Fibroblast of skin of right quadriceps (primary cell): ENCODE results near the gene IFNL3.
A peak's percentile ranks its signal among the peaks of the same experiment; 100 is the strongest.
"Not testable (repeated sequence)": the region's sequence is repeated elsewhere in the genome, so short reads cannot be mapped to it uniquely, and the experiment has no call there.

ENCODE experiments used
- DNase-seq: peaks from one replicate; pipeline ENCODE4 v3.0.0-alpha.2; 2013

The IFNL3 gene

GRCh38 chr19:39252458-39252857, 7.7 kb upstream of the IFNL3 start:
- no peak for DNase-seq

- no peak for DNase-seq
These were observed 7.0 kb upstream of the IFNL3 start for GRCh38 chr19:39251846-39252245.

DNA sequence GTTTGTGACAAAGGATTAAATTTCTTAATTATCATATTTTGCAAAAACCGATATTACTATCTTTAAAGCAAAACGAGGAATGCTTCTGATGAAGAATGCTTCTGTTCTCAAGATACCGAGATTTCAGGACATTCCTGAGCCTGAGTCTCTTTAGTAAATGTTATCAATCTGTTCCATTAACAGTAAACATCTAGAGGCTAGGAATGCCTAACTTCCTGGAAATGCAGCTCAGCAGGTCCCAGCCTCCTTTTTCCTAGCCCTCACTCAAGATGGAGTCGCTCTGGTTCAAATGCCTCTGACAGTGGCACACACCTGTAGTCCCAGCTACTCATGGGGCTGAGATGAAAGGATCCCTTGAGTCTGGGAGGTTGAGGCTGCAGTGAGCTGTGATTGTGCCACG, 6.3 kb upstream of the IFNL3 start:
- DNase-seq: no peak

GRCh38 chr19:39248806-39249205, 4.0 kb upstream of the IFNL3 start, which contains the start of gene IFNL4:
Gene IFNL4 (minus strand): TSS chr19:39248856.
- no peak for DNase-seq

- DNase-seq: peak; percentile 6
These were observed 3.2 kb upstream of the IFNL3 start for GRCh38 chr19:39247701-39248664.

DNA sequence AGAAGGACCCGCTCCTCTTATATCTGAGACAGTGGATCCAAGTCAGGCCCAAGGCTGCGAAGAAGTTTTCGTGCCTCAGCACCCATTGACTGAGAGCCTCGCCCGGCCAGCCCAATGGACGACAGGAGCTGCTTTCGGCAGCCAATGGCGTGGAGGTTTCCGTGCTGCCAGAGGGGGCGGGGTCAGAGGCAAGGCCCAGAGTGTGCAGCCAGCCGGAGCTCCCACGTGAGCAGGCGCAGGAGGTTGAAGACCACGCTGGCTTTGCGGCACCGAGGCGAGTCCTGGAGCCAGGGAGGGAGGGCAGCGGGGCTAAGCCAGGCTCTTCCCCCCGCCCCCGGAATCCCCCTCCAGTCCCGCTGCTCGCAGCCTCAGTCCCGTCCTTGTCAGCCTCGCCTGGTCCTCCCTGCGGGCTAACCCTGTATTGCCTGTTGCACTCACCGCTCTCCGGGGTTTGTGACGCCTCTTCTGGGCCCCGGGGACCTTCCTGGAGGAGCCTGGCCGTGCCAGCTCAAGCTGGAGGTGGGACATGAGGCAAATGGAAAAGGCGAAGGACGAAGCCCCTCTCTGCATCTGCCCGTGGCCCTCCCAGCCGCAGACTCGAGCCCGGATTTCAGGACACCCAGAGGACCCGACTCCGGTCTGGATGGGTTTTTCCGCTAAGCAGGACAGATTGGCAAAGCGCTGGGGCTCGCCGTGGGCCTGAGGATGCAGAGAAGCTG, 2.3 kb upstream of the IFNL3 start:
- peak; percentile 11 for DNase-seq

GRCh38 chr19:39245166-39245565, 360 bp upstream of the IFNL3 start:
- DNase-seq: not testable (repeated sequence)

DNA sequence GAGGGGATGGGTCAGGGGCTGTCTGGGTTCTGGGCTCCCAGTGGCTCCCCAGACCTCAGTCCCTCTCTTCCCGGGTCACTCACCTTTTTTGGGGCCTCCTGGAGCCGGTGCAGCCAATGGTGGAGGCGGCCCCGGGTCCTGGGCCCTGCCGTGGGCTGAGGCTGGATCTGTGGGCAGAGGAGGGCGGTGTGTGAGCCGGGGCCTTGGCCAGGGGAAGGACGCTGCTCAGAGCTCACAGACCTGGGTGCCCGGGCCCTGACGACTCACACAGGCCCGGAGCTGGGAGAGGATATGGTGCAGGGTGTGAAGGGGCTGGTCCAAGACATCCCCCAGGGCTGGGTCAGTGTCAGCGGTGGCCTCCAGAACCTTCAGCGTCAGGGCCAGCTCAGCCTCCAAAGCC, 1.1 kb downstream of the IFNL3 start:
- not testable (repeated sequence) for DNase-seq

GRCh38 chr19:39240421-39240820, 4.4 kb downstream of the IFNL3 start:
- DNase-seq: no peak

DNA sequence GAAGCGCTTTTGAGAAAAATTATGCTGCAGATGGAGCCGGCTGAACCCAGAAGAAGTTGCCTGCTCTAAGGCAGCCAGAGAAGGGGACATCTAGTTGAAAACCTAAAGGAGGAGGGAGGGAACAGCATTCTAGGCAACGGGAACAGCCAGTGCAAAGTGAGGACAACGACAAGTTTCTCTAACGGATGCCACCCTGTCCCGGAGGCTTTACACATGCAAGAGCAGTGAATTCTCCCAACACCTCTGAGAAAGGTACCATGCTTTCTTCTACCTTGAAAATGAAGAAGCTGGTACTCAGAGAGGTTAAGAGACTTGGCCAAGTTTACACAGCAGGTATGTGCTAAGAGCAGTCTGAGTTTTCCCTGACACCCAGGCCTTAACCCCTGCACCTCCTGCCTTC, 5.9 kb downstream of the IFNL3 start:
- DNase-seq: no peak

- DNase-seq: no peak
These were observed 6.6 kb downstream of the IFNL3 start for GRCh38 chr19:39238209-39238608.

DNA sequence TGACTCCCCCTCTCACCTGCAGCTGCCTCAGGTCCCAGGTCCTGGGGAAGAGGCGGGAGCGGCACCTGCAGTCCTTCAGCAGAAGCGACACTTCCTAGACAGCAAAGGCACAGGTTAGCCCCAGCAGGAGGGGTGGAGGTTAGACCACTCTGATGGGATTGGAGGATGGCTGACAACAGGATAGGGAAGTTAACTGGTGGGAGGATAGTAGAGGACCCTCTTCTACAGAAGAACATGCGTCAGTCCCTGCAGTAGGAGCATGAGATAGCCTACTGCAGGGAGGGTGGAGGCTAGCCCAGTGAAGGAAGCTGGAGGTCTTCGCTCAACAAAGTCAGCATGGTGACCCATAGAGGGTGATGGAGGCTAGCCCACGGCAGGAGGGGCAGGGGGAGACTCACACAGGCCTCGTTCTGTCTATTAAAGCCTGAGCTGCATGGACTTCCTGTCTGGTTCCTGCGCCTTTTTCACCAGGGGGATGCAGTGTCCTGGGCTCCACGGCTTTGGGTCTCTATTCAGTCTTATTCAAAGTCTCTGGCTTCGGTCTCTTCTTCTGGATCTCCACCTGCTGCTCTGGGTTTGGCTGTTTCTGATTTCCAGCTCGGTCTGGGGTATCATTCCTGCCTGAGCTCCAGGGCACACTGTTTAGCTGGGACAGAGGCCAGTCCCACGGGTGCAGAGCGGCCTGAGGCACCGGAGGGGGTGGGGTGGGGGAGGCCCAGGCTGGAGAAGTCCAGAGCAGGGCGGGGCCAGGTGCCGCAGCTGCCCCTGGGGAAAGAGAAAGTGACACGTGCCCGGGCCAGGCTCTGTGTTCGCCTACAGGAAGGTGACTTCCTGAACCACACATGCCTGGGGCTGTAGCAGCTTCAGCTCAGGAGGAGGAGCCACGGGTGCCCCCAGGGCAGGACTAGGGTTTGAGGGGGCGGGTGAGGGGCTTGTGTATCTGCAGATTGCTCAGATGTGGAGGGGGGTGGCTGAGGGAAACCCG, 7.3 kb downstream of the IFNL3 start:
- DNase-seq: no peak

GRCh38 chr19:39236527-39236926, 8.3 kb downstream of the IFNL3 start:
- no peak for DNase-seq

DNA sequence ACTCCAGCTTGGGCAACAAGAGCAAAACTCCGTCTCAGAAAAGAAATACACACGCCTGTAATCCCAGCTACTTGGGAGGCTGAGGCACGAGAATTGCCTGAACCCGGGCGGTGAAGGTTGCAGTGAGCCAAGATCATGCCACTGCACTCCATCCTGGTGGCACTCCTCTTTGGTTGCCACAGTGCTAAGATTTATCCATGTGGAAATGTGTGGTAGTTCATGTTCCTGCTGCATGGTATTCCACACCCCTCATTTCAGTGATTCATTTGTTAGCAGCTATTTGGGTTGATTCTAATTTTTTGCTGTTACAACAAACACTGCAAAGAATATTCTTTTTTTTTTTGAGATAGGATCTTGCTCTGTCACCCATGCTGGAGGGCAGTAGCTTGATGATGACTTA, 12.1 kb downstream of the IFNL3 start:
- DNase-seq: no peak

- no peak for DNase-seq
These were observed 14.6 kb downstream of the IFNL3 start for GRCh38 chr19:39230096-39230764.

DNA sequence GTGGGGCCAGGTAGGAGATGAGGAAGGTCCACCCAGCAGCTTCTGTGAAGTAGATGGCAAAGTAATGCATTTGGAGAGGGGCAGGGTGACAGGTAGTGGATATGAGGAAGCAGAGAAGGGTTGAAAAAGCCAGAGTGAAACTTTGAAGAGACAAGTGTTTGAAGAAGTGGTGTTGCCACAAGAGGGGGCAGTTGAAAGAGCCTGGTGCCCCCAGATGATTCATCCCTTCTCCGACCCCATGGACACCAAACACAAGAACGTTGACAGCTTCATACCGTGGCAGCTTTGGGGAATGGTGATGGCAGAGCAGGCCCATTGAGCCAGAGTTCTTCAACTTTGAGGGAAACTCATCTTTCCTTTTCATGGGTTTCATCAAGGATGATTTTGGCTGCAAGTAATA, 19.9 kb downstream of the IFNL3 start:
- no peak for DNase-seq

- peak; percentile 8 for DNase-seq
These were observed 21.0 kb downstream of the IFNL3 start for GRCh38 chr19:39223703-39224279.

DNA sequence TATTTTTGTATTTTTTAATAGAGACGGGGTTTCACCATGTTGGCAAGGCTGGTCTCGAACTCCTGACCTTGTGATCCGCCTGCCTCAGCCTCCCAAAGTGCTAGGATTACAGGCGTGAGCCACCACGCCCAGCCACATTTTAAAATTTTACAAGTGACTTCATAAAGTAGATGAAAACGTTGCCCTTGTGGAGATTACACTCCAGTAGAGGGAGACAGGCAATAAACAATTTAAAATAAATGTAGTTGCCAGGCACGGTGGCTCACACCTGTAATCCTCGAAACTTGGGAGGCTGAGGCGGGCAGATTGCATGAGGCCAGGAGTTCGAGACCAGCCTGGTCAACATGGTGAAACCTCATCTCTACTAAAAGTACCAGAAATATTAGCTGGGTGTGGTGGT, 25.7 kb downstream of the IFNL3 start:
- not testable (repeated sequence) for DNase-seq

- DNase-seq: no peak
These were observed 26.4 kb downstream of the IFNL3 start for GRCh38 chr19:39218230-39219007.

DNA sequence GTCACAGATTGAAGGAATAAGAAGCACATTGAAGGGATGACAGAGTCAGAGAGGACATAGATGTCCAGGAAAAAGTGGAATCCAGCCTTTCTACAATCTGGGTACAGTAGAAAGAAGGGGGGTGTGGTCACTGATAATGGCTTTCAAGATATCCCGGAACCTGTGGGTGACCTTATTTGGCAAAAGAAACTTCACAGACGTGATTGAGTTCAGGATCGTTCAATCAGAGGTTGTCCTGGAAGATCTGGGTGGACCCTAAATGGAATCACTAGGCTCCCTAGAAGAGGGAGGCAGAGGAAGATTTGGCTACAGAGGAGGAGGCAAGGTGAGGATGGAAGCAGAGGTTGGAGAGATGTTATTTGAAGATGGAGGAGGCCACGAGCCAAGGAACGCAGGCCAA, 27.7 kb downstream of the IFNL3 start:
- DNase-seq: no peak

GRCh38 chr19:39215323-39215722, 29.5 kb downstream of the IFNL3 start:
- DNase-seq: not testable (repeated sequence)
